IMR-90 (cell line): Measurements from ENCODE around the gene BET1L. TPM values are rescaled to one million over a fixed set of nuclear protein-coding genes. Genes with fewer than 3 reads are reported as not detected.

Source experiments
- ATAC-seq: fragments of 200-7000 bp; cut with Tn5 transposase; 2 replicates; pipeline ENCODE4 v1.9.1; 2020; ENCODE audit warnings: low read depth, mild to moderate bottlenecking, moderate library complexity
- BruUV-seq: library from RNA; stranded (reverse); fragments of 400-500 nt; replicated peaks from 2 replicates; lab custom pipeline; 2021; lab: Mats Ljungman, UMichigan
- CTCF ChIA-PET: fragments of 300-600 bp; formaldehyde crosslinking; extraction: SDS; loops from one replicate; lab custom pipeline; 2021; ENCODE audit warnings: antibody characterized with exemption; lab: Yijun Ruan, JAX
- POLR2A ChIA-PET: fragments of 300-600 bp; sonication (Branson Sonifier 250); formaldehyde crosslinking; loops from one replicate; lab custom pipeline; 2022; ENCODE audit warnings: antibody characterized with exemption; ENCODE audit not compliant: unreplicated experiment; lab: Charles Lee
- DNase-seq: peaks from one replicate; pipeline ENCODE4 v3.0.0; 2013
- H2AFZ ChIP-seq: replicated peaks from 2 replicates; pipeline ENCODE3; 2013; ENCODE audit warnings: low read length, mild to moderate bottlenecking; ENCODE audit not compliant: poor library complexity
- H2AK5ac ChIP-seq: 2 replicates; pipeline ENCODE4 v1.6.1; 2013; ENCODE audit warnings: low read depth, low read length, inconsistent platforms
- H2AK9ac ChIP-seq: replicated peaks from 2 replicates; pipeline ENCODE3; 2013; ENCODE audit warnings: mild to moderate bottlenecking, low read depth, low read length, moderate library complexity; ENCODE audit not compliant: poor library complexity
- H2BK120ac ChIP-seq: 2 replicates; pipeline ENCODE4 v1.6.1; 2013; ENCODE audit warnings: low read depth, low read length, inconsistent platforms
- H2BK15ac ChIP-seq: 3 replicates; pipeline ENCODE4 v1.6.1; 2013; ENCODE audit warnings: low read depth, low read length, inconsistent platforms
- H2BK20ac ChIP-seq: 2 replicates; pipeline ENCODE4 v1.6.1; 2013; ENCODE audit warnings: low read depth, mild to moderate bottlenecking, inconsistent platforms, low read length, moderate library complexity
- H2BK5ac ChIP-seq: 2 replicates; pipeline ENCODE4 v1.6.1; 2013; ENCODE audit warnings: mild to moderate bottlenecking, low read depth, low read length, inconsistent platforms; ENCODE audit not compliant: poor library complexity, severe bottlenecking
- H3K14ac ChIP-seq: replicated peaks from 2 replicates; pipeline ENCODE4 v1.6.1; 2013; ENCODE audit warnings: low read depth, low read length, inconsistent platforms
- H3K18ac ChIP-seq: 2 replicates; pipeline ENCODE4 v1.6.1; 2013; ENCODE audit warnings: low read depth, low read length, control low read depth
- H3K23ac ChIP-seq: 2 replicates; pipeline ENCODE4 v1.6.1; 2013; ENCODE audit warnings: low read depth, low read length, inconsistent platforms
- H3K27ac ChIP-seq: 2 replicates; pipeline ENCODE4 v1.5.1; 2013; ENCODE audit warnings: mild to moderate bottlenecking, control low read depth, low read length; ENCODE audit not compliant: insufficient read depth
- H3K27me3 ChIP-seq: 2 replicates; pipeline ENCODE4 v1.6.1; 2013; ENCODE audit warnings: low read length; ENCODE audit not compliant: control insufficient read depth, insufficient read depth
- H3K36me3 ChIP-seq: 2 replicates; pipeline ENCODE4 v1.6.1; 2013; ENCODE audit warnings: low read length, mixed read lengths; ENCODE audit not compliant: control insufficient read depth, insufficient read depth
- H3K4ac ChIP-seq: 2 replicates; pipeline ENCODE4 v1.6.1; 2013; ENCODE audit warnings: low read depth, low read length, inconsistent platforms
- H3K4me1 ChIP-seq: 2 replicates; pipeline ENCODE4 v1.6.1; 2013; ENCODE audit warnings: low read length, mixed read lengths; ENCODE audit not compliant: control insufficient read depth, insufficient read depth
- H3K4me2 ChIP-seq: 2 replicates; pipeline ENCODE4 v1.6.1; 2013; ENCODE audit warnings: low read depth, mild to moderate bottlenecking, control low read depth, low read length, moderate library complexity
- H3K4me3 ChIP-seq: 2 replicates; pipeline ENCODE4 v1.5.1; 2013; ENCODE audit warnings: low read depth, mild to moderate bottlenecking, control low read depth, low read length, moderate library complexity; ENCODE audit not compliant: insufficient read depth
- H3K56ac ChIP-seq: 2 replicates; pipeline ENCODE4 v1.6.1; 2013; ENCODE audit warnings: low read length, inconsistent platforms; ENCODE audit not compliant: insufficient read depth; ENCODE audit errors: extremely low read depth
- H3K79me1 ChIP-seq, 2 experiments: 2 replicates each; pipeline ENCODE4 v1.6.1; 2013; ENCODE audit warnings: low read length in 2 of 2, inconsistent platforms in 1 of 2, low read depth in 1 of 2
- H3K9ac ChIP-seq: 2 replicates; pipeline ENCODE4 v1.6.1; 2013; ENCODE audit warnings: low read depth, low read length, control low read depth
- H3K9me1 ChIP-seq: 2 replicates; pipeline ENCODE4 v1.6.1; 2013; ENCODE audit warnings: low read length, inconsistent platforms; ENCODE audit not compliant: insufficient read depth
- H3K9me3 ChIP-seq: 2 replicates; pipeline ENCODE4 v1.6.1; 2013; ENCODE audit warnings: low read length; ENCODE audit not compliant: control insufficient read depth, insufficient read depth
- H4K20me1 ChIP-seq: 2 replicates; pipeline ENCODE4 v1.6.1; 2013; ENCODE audit warnings: low read length, inconsistent platforms; ENCODE audit not compliant: insufficient read depth
- H4K5ac ChIP-seq: 2 replicates; pipeline ENCODE4 v1.6.1; 2013; ENCODE audit warnings: mild to moderate bottlenecking, low read depth, low read length, control low read depth
- H4K8ac ChIP-seq, 2 experiments: 2 replicates each; pipeline ENCODE4 v1.6.1; 2013; ENCODE audit warnings: low read depth in 2 of 2, low read length in 2 of 2, control low read depth in 1 of 2, inconsistent platforms in 1 of 2
- H4K91ac ChIP-seq: 2 replicates; pipeline ENCODE4 v1.6.1; 2013; ENCODE audit warnings: low read depth, low read length, inconsistent platforms; ENCODE audit not compliant: insufficient read depth
- BHLHE40 ChIP-seq: fragments of 150-350 bp; IDR thresholded peaks from 2 replicates; pipeline ENCODE4 v1.6.1; 2016; ENCODE audit warnings: mild to moderate bottlenecking, low read depth, low read length
- CEBPB ChIP-seq: IDR thresholded peaks from 2 replicates; pipeline ENCODE4 v1.6.1; 2012; ENCODE audit warnings: low read depth, low read length, improper control_type of control experiment
- CHD1 ChIP-seq: IDR thresholded peaks from 2 replicates; pipeline ENCODE4 v1.6.1; 2012; ENCODE audit warnings: low read depth, low read length, improper control_type of control experiment
- ELK1 ChIP-seq: fragments of 150-350 bp; IDR thresholded peaks from 2 replicates; pipeline ENCODE4 v1.6.1; 2016; ENCODE audit warnings: low read depth, mild to moderate bottlenecking, low read length, moderate library complexity, borderline replicate concordance
- FOS ChIP-seq: fragments of 150-350 bp; IDR thresholded peaks from 2 replicates; pipeline ENCODE4 v1.6.1; 2016; ENCODE audit warnings: low read depth, low read length
- MAFK ChIP-seq: IDR thresholded peaks from 2 replicates; pipeline ENCODE4 v1.6.1; 2012; ENCODE audit warnings: low read depth, low read length, improper control_type of control experiment
- MAZ ChIP-seq: IDR thresholded peaks from 2 replicates; pipeline ENCODE4 v1.6.1; 2012; ENCODE audit warnings: low read depth, mild to moderate bottlenecking, low read length, improper control_type of control experiment, moderate library complexity, borderline replicate concordance
- MXI1 ChIP-seq: IDR thresholded peaks from 2 replicates; pipeline ENCODE4 v1.6.1; 2012; ENCODE audit warnings: low read depth, mild to moderate bottlenecking, low read length, moderate library complexity, borderline replicate concordance
- POLR2A ChIP-seq: IDR thresholded peaks from 2 replicates; pipeline ENCODE4 v1.6.1; 2012; ENCODE audit warnings: mild to moderate bottlenecking, low read depth, low read length
- RAD21 ChIP-seq: IDR thresholded peaks from 2 replicates; pipeline ENCODE4 v1.6.1; 2012; ENCODE audit warnings: low read length, improper control_type of control experiment
- RCOR1 ChIP-seq: IDR thresholded peaks from 2 replicates; pipeline ENCODE4 v1.6.1; 2012; ENCODE audit warnings: mild to moderate bottlenecking, low read length, improper control_type of control experiment; ENCODE audit not compliant: insufficient replicate concordance
- RFX5 ChIP-seq: IDR thresholded peaks from 2 replicates; pipeline ENCODE4 v1.8.0; 2012; ENCODE audit warnings: low read depth, mild to moderate bottlenecking, low read length, moderate library complexity
- SMC3 ChIP-seq: fragments of 150-350 bp; IDR thresholded peaks from 2 replicates; pipeline ENCODE4 v1.6.1; 2016; ENCODE audit warnings: low read depth, mild to moderate bottlenecking, antibody characterized with exemption, low read length, moderate library complexity
- USF2 ChIP-seq: fragments of 150-350 bp; IDR thresholded peaks from 2 replicates; pipeline ENCODE4 v1.6.1; 2017; ENCODE audit warnings: mild to moderate bottlenecking, antibody characterized with exemption, low read length, low read depth
- WGBS, 2 experiments: methylation state at CpG; one replicate each; pipeline versions ENCODE4 v1.1.5 to v1.1.7; 2013; ENCODE audit warnings: missing lambda C conversion rate in 2 of 2; ENCODE audit not compliant: insufficient read length in 1 of 2; ENCODE audit errors: extremely low coverage in 2 of 2; 5-methylcytosine and 5-hydroxymethylcytosine counted together
- dilution Hi-C: fragments of 300-500 bp; cut with HindIII; formaldehyde crosslinking; loops from one replicate; pipeline ENCODE4 v1.14.3; 2018; ENCODE audit warnings: low sequenced_read_pairs; ENCODE audit not compliant: unreplicated experiment
- in situ Hi-C: fragments of 300-500 bp; cut with MboI; formaldehyde crosslinking; loops from 3 replicates; pipeline ENCODE4 v1.14.3; 2019; ENCODE audit warnings: low sequenced_read_pairs, inconsistent platforms, mixed read lengths
- intact Hi-C: fragments of 100-400 bp; cut with micrococcal nuclease; formaldehyde crosslinking; loops from 2 replicates; pipeline ENCODE4 v1.10.0; 2022
- polyA plus RNA-seq, 3 experiments: library from polyadenylated mRNA; depleted of rRNA; stranded (reverse); fragments of >200 nt; gene quantifications; 2 replicates each; pipeline ENCODE4 v1.2.3, GENCODE V29; 2012; ENCODE audit warnings: low replicate concordance in 1 of 3
- total RNA-seq: library from RNA; depleted of rRNA; stranded (reverse); fragments of >200 nt; gene quantifications from 2 replicates; pipeline ENCODE4 v1.2.3, GENCODE V29; 2012
- TF ChIP-seq, protein P1 (sequence below): conservative IDR thresholded peaks from 2 replicates; pipeline ENCODE4 v1.5.1; 2012; ENCODE audit warnings: mild to moderate bottlenecking, low read depth, low read length, improper control_type of control experiment

Gene BET1L
- total and polyA plus RNA-seq, 2 of the 4 experiments (the other 2 are of a cell fraction), result 10.8 to 90.7 TPM

DNA sequence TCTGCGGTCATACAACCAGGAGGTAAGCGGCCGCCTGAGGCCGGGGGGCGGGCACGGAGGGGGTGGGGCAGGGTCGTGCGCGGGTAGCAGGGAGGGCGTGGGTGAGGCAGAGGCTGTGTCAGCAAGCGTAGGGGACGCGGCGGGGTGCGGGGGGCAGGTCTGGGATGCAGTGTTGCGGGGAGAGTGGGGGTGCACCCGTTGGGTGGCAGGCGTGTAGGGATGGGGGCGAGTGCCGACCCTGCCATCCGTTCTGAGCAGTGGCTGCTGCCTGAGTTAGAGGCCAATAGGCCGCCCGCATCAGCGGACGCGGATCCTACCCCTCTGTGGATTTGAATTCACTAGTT, 1.7 kb upstream of the BET1L start:
- Histone ChIP-seq H4K91ac (peak overlapping the region; percentile 93), H2BK120ac (peak overlapping the region; percentile 19), H2BK5ac (peak overlapping the region; percentile 91), H4K5ac (peak overlapping the region; percentile 8), H2AK5ac (peak overlapping the region; percentile 97), H2AFZ (peak overlapping the region; percentile 91), H3K4me1 (peaks cover 25% of the 10 kb centered on the region), H2BK15ac (no peak overlapping the region), H3K14ac (peak overlapping the region; percentile 88), H3K27ac (peak overlapping the region; percentile 82), H3K4me2 (peak overlapping the region; percentile 83), H3K36me3 (peaks cover 62% of the 10 kb centered on the region), H3K27me3 (no peaks in the 10 kb centered on the region), H3K23ac (peak overlapping the region; percentile 66; the same call in 1 of the 2 replicates), H3K9ac (peak overlapping the region; percentile 90), H3K9me3 (no peaks in the 10 kb centered on the region), H3K79me1 (peaks cover 46 to 85% of the 10 kb centered on the region in 2 experiments), H2AK9ac (peak overlapping the region; percentile 99), H4K8ac (peak overlapping the region; percentile 79 to 90; a peak in 3 of 4 replicates), H4K20me1 (peaks cover 81% of the 10 kb centered on the region), H2BK20ac (no peak overlapping the region), H3K18ac (no peak overlapping the region), H3K9me1 (peaks cover 27% of the 10 kb centered on the region), H3K4ac (peak overlapping the region; percentile 97), H3K56ac (peak overlapping the region; percentile 74), H3K4me3 (peak overlapping the region; percentile 70)
- in situ Hi-C loops (no loop called here), intact Hi-C loops (loop anchor here (5.0 kb wide), 3 partner anchors 98 to 308 kb away; partner anchors contain the start of gene IFITM2), dilution Hi-C loops (no loop called here)
- TF ChIP-seq MAFK (no peak), CHD1 (no peak), CEBPB (no peak), MAZ (no peak), RCOR1 (no peak), BHLHE40 (no peak), SMC3 (no peak), POLR2A (no peak), FOS (no peak), MXI1 (no peak), ELK1 (no peak), USF2 (no peak), RFX5 (no peak), RAD21 (no peak)
- TF ChIP-seq, protein P1, sequence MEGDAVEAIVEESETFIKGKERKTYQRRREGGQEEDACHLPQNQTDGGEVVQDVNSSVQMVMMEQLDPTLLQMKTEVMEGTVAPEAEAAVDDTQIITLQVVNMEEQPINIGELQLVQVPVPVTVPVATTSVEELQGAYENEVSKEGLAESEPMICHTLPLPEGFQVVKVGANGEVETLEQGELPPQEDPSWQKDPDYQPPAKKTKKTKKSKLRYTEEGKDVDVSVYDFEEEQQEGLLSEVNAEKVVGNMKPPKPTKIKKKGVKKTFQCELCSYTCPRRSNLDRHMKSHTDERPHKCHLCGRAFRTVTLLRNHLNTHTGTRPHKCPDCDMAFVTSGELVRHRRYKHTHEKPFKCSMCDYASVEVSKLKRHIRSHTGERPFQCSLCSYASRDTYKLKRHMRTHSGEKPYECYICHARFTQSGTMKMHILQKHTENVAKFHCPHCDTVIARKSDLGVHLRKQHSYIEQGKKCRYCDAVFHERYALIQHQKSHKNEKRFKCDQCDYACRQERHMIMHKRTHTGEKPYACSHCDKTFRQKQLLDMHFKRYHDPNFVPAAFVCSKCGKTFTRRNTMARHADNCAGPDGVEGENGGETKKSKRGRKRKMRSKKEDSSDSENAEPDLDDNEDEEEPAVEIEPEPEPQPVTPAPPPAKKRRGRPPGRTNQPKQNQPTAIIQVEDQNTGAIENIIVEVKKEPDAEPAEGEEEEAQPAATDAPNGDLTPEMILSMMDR, result no peak
- ATAC-seq (peak; percentile 2), DNase-seq (no peak)
- ChIA-PET CTCF (no interaction called here), POLR2A (no interaction called here)
- no TSS peak for BruUV-seq
- no CpG with 5 or more reads among the region's 26 CpGs for WGBS, 2 experiments
